HEK293 (cell line): ENCODE data around the gene CPNE8.
A peak's percentile ranks its signal among the peaks of the same experiment; 100 is the strongest.

ENCODE experiments used
- CTCF ChIA-PET: fragments of 350-600 bp; formaldehyde crosslinking; extraction: SDS; loops from one replicate; lab custom pipeline; 2021; ENCODE audit warnings: antibody characterized with exemption; lab: Yijun Ruan, JAX
- POLR2A ChIA-PET: fragments of 300-600 bp; formaldehyde crosslinking; extraction: SDS; loops from one replicate; lab custom pipeline; 2020; ENCODE audit warnings: antibody characterized with exemption, inconsistent platforms; lab: Yijun Ruan, JAX
- H3K27ac ChIP-seq: fragments of 200-500 bp; sonication (Bioruptor generic); 2 replicates; pipeline ENCODE4 v1.5.1; 2014; ENCODE audit warnings: low read depth, low read length, control low read depth, inconsistent platforms; ENCODE audit errors: extremely low read depth
- H3K36me3 ChIP-seq, 2 experiments: fragments of 200-500 bp in 1 of 2; sonication (Bioruptor generic) in 1 of 2; 1 replicate in 1 of 2; 2 replicates in 1 of 2; pipeline ENCODE4 v1.5.1; 2014 to 2017; ENCODE audit warnings: inconsistent platforms in 2 of 2, low read length in 2 of 2; ENCODE audit not compliant: control insufficient read depth in 2 of 2, insufficient read depth in 1 of 2
- H3K4me1 ChIP-seq: fragments of 200-500 bp; sonication (Bioruptor generic); 2 replicates; pipeline ENCODE4 v1.5.1; 2014; ENCODE audit warnings: mild to moderate bottlenecking, low read length, inconsistent platforms; ENCODE audit not compliant: control insufficient read depth, insufficient read depth
- H3K4me3 ChIP-seq: 2 replicates; pipeline ENCODE4 v1.5.1; 2011; ENCODE audit warnings: low read depth, mild to moderate bottlenecking, control low read depth, low read length, moderate library complexity
- H3K9me3 ChIP-seq: fragments of 200-500 bp; sonication (Bioruptor generic); 2 replicates; pipeline ENCODE4 v1.5.1; 2014; ENCODE audit warnings: low read depth, low read length, inconsistent platforms; ENCODE audit not compliant: control insufficient read depth, insufficient read depth
- ATF2 ChIP-seq: fragments of 450-650 bp; formaldehyde crosslinking; IDR thresholded peaks from 2 replicates; pipeline ENCODE4 v1.5.1; 2016; ENCODE audit warnings: missing biosample characterization, missing genetic modification characterization, low read depth
- BCL11A ChIP-seq: fragments of 450-650 bp; formaldehyde crosslinking; IDR thresholded peaks from 2 replicates; pipeline ENCODE4 v1.5.1; 2016; ENCODE audit warnings: low read depth, missing biosample characterization, missing genetic modification characterization
- CTCF ChIP-seq: fragments of 450-650 bp; formaldehyde crosslinking; IDR thresholded peaks from 2 replicates; pipeline ENCODE4 v1.5.1; 2016; ENCODE audit warnings: missing biosample characterization, missing genetic modification characterization
- MYNN ChIP-seq: fragments of 450-650 bp; formaldehyde crosslinking; IDR thresholded peaks from 2 replicates; pipeline ENCODE4 v1.5.1; 2016; ENCODE audit warnings: missing biosample characterization, missing genetic modification characterization, borderline replicate concordance
- MZF1 ChIP-seq: fragments of 450-650 bp; formaldehyde crosslinking; IDR thresholded peaks from 2 replicates; pipeline ENCODE4 v1.5.1; 2017; ENCODE audit warnings: missing biosample characterization, missing genetic modification characterization, borderline replicate concordance
- OSR2 ChIP-seq: fragments of 450-650 bp; formaldehyde crosslinking; IDR thresholded peaks from 2 replicates; pipeline ENCODE4 v1.5.1; 2016; ENCODE audit warnings: missing biosample characterization, missing genetic modification characterization
- PRDM1 ChIP-seq: fragments of 450-650 bp; formaldehyde crosslinking; IDR thresholded peaks from 2 replicates; pipeline ENCODE4; 2016; ENCODE audit warnings: missing biosample characterization, missing genetic modification characterization
- SETDB1 ChIP-seq: IDR thresholded peaks from one replicate; pipeline ENCODE4 v1.6.1; 2017; ENCODE audit warnings: mild to moderate bottlenecking, low read length, moderate library complexity, mixed read lengths; ENCODE audit not compliant: insufficient read length
- TCF7L2 ChIP-seq: IDR thresholded peaks from 2 replicates; pipeline ENCODE4 v1.6.1; 2011; ENCODE audit warnings: low read depth, mild to moderate bottlenecking, inconsistent platforms, low read length, moderate library complexity, borderline replicate concordance
- TRIM28 ChIP-seq: IDR thresholded peaks from 2 replicates; pipeline ENCODE4 v1.6.1; 2011; ENCODE audit warnings: low read length, control low read depth, borderline replicate concordance
- ZBTB49 ChIP-seq: fragments of 450-650 bp; formaldehyde crosslinking; IDR thresholded peaks from 2 replicates; pipeline ENCODE4 v1.5.1; 2016; ENCODE audit warnings: missing biosample characterization, missing genetic modification characterization, low read depth
- ZFHX2 ChIP-seq: fragments of 450-650 bp; formaldehyde crosslinking; conservative IDR thresholded peaks from 2 replicates; pipeline ENCODE4 v1.5.1; 2016; ENCODE audit warnings: missing biosample characterization, missing genetic modification characterization
- ZNF132 ChIP-seq: fragments of 450-650 bp; formaldehyde crosslinking; IDR thresholded peaks from 2 replicates; pipeline ENCODE4 v1.5.1; 2017; ENCODE audit warnings: missing biosample characterization, missing genetic modification characterization, borderline replicate concordance
- ZNF146 ChIP-seq: fragments of 450-650 bp; formaldehyde crosslinking; IDR thresholded peaks from 2 replicates; pipeline ENCODE4 v1.5.1; 2016; ENCODE audit warnings: missing biosample characterization, missing genetic modification characterization
- ZNF148 ChIP-seq: fragments of 450-650 bp; formaldehyde crosslinking; IDR thresholded peaks from 2 replicates; pipeline ENCODE4 v1.5.0; 2017; ENCODE audit warnings: missing biosample characterization, missing genetic modification characterization, borderline replicate concordance
- ZNF155 ChIP-seq: fragments of 450-650 bp; formaldehyde crosslinking; IDR thresholded peaks from 2 replicates; pipeline ENCODE4 v1.5.1; 2016; ENCODE audit warnings: missing biosample characterization, missing genetic modification characterization
- ZNF2 ChIP-seq: fragments of 450-650 bp; formaldehyde crosslinking; IDR thresholded peaks from 2 replicates; pipeline ENCODE4 v1.5.1; 2016; ENCODE audit warnings: missing biosample characterization, missing genetic modification characterization
- ZNF354C ChIP-seq: fragments of 450-650 bp; formaldehyde crosslinking; IDR thresholded peaks from 2 replicates; pipeline ENCODE4 v1.5.1; 2016; ENCODE audit warnings: missing biosample characterization, missing genetic modification characterization, low read depth, borderline replicate concordance
- ZNF366 ChIP-seq: fragments of 450-650 bp; formaldehyde crosslinking; conservative IDR thresholded peaks from 2 replicates; pipeline ENCODE4 v1.5.1; 2016; ENCODE audit warnings: missing biosample characterization, missing genetic modification characterization
- ZNF391 ChIP-seq: fragments of 450-650 bp; formaldehyde crosslinking; IDR thresholded peaks from 2 replicates; pipeline ENCODE4 v1.5.1; 2016; ENCODE audit warnings: low read depth, missing biosample characterization, missing genetic modification characterization, borderline replicate concordance
- ZNF416 ChIP-seq: fragments of 450-650 bp; formaldehyde crosslinking; IDR thresholded peaks from 2 replicates; pipeline ENCODE4 v1.5.1; 2016; ENCODE audit warnings: missing biosample characterization, missing genetic modification characterization
- ZNF473 ChIP-seq: fragments of 450-650 bp; formaldehyde crosslinking; IDR thresholded peaks from 2 replicates; pipeline ENCODE4 v1.5.1; 2017; ENCODE audit warnings: missing biosample characterization, missing genetic modification characterization
- ZNF521 ChIP-seq: fragments of 450-650 bp; formaldehyde crosslinking; IDR thresholded peaks from 2 replicates; pipeline ENCODE4 v1.5.1; 2017; ENCODE audit warnings: missing biosample characterization, mild to moderate bottlenecking, missing genetic modification characterization
- ZNF529 ChIP-seq: fragments of 450-650 bp; formaldehyde crosslinking; IDR thresholded peaks from 2 replicates; pipeline ENCODE4 v1.5.1; 2017; ENCODE audit warnings: missing genetic modification characterization, missing biosample characterization; ENCODE audit not compliant: insufficient replicate concordance
- ZNF585B ChIP-seq: fragments of 450-650 bp; formaldehyde crosslinking; IDR thresholded peaks from 2 replicates; pipeline ENCODE4 v1.5.1; 2016; ENCODE audit warnings: missing biosample characterization, missing genetic modification characterization
- ZNF596 ChIP-seq: fragments of 450-650 bp; IDR thresholded peaks from 2 replicates; pipeline ENCODE4 v1.5.0; 2018; ENCODE audit warnings: missing biosample characterization, mild to moderate bottlenecking, missing genetic modification characterization, moderate library complexity
- ZNF610 ChIP-seq: fragments of 450-650 bp; formaldehyde crosslinking; IDR thresholded peaks from 2 replicates; pipeline ENCODE4 v1.5.1; 2016; ENCODE audit warnings: missing biosample characterization, missing genetic modification characterization, borderline replicate concordance
- ZNF777 ChIP-seq: fragments of 450-650 bp; formaldehyde crosslinking; IDR thresholded peaks from 2 replicates; pipeline ENCODE4 v1.5.1; 2017; ENCODE audit warnings: missing biosample characterization, missing genetic modification characterization, borderline replicate concordance

The CPNE8 gene

GRCh38 chr12:38892976-38893375 is 12.4 kb downstream of the CPNE8 start:
- no peak overlapping the region for H3K4me3 ChIP-seq
- no peaks in the 10 kb centered on the region for H3K36me3 ChIP-seq
- peaks cover 10% of the 10 kb centered on the region for H3K4me1 ChIP-seq
- TF ChIP-seq ZNF155 = no peak
- no peak for TF ChIP-seq ZNF354C
- TF ChIP-seq TCF7L2 = no peak
- TF ChIP-seq ZNF146 (tag by site-specific recombination) = no peak
- no peak for TF ChIP-seq ZNF473 (tag by site-specific recombination)
- no peak for TF ChIP-seq OSR2
- TF ChIP-seq ZNF777 (tag by site-specific recombination) = no peak
- no peak for TF ChIP-seq ZNF596 (tag by site-specific recombination)
- TF ChIP-seq ZNF610 (tag by site-specific recombination) = no peak
- no peak for TF ChIP-seq CTCF (tag by site-specific recombination)
- no peak for TF ChIP-seq ZNF148
- TF ChIP-seq PRDM1 (tag by site-specific recombination) = no peak
- TF ChIP-seq ZNF366 (tag by site-specific recombination) = no peak
- TF ChIP-seq MZF1 (tag by site-specific recombination) = no peak
- TF ChIP-seq ZFHX2 = no peak
- TF ChIP-seq ZNF585B (tag by site-specific recombination) = no peak
- TF ChIP-seq MYNN (tag by site-specific recombination) = no peak
- TF ChIP-seq ZNF521 = no peak
- TF ChIP-seq TRIM28 = no peak
- POLR2A ChIA-PET = no interaction called here
- H3K9me3 ChIP-seq = no peaks in the 10 kb centered on the region
- CTCF ChIA-PET = no interaction called here
- H3K27ac ChIP-seq = no peak overlapping the region

GRCh38 chr12:38892087-38892786 is 13.2 kb downstream of the CPNE8 start:
- Histone ChIP-seq H3K4me3 (no peak overlapping the region), H3K4me1 (peaks cover 10% of the 10 kb centered on the region), H3K36me3 (no peaks in the 10 kb centered on the region), H3K27ac (no peak overlapping the region), H3K9me3 (no peaks in the 10 kb centered on the region)
- CTCF ChIA-PET = no interaction called here
- POLR2A ChIA-PET = no interaction called here
- TF ChIP-seq SETDB1 (peak; percentile 80), ZBTB49 (tag by site-specific recombination) (no peak), ZNF2 (tag by site-specific recombination) (no peak), ZNF529 (tag by site-specific recombination) (peak; percentile 43), ATF2 (tag by site-specific recombination) (no peak), ZNF132 (no peak), TRIM28 (peak; percentile 94), MZF1 (tag by site-specific recombination) (peak; percentile 59; the same call in 1 of the 2 replicates), BCL11A (no peak), ZNF416 (tag by site-specific recombination) (no peak), ZNF391 (no peak)
